ENCODE data around the gene OR1F1. TPM values are rescaled to one million over a fixed set of nuclear protein-coding genes. Genes with fewer than 3 reads are reported as not detected.

The OR1F1 gene
- total and polyA plus RNA-seq, 2 experiments from 2014 or later = 0.38 TPM; not detected in 1

DNA sequence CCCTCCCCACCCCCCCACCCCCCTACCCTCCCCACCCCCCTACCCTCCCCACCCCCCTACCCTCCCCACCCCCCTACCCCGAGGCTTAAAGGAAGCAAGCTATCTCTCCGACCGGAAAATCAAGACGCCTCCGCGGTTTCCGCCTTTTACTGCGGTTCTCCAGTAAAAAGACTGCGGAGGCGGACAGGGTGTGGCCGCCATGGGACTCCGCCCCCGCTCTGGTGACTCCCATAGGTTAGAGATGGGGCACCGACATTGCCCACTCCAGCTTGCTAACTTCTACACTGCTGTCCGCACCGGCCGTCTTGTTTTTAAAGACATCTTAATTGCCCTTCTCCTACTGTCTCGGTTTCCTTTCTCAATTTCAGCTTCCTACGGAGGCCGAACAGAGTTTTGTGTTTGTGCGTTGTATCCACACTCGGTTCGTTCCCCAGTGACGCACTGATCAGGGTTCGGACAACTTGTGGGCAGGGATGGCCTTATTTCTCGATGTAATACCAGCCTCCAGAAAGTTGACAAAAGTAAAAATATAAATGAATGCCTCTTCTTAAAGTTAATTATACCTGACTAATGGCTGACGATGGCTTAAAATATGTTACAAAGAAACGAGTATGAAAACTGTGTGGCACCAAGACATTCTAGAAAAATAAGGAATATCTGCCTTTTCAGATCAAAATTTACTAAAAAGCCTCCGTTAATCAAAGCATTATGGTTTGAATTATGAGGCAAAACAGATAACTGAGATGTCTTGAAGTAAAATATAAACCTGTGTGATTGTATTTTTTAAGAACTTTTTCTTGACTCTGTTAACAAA, 48.1 kb downstream of the OR1F1 start:
- TF ChIP-seq, protein P1, sequence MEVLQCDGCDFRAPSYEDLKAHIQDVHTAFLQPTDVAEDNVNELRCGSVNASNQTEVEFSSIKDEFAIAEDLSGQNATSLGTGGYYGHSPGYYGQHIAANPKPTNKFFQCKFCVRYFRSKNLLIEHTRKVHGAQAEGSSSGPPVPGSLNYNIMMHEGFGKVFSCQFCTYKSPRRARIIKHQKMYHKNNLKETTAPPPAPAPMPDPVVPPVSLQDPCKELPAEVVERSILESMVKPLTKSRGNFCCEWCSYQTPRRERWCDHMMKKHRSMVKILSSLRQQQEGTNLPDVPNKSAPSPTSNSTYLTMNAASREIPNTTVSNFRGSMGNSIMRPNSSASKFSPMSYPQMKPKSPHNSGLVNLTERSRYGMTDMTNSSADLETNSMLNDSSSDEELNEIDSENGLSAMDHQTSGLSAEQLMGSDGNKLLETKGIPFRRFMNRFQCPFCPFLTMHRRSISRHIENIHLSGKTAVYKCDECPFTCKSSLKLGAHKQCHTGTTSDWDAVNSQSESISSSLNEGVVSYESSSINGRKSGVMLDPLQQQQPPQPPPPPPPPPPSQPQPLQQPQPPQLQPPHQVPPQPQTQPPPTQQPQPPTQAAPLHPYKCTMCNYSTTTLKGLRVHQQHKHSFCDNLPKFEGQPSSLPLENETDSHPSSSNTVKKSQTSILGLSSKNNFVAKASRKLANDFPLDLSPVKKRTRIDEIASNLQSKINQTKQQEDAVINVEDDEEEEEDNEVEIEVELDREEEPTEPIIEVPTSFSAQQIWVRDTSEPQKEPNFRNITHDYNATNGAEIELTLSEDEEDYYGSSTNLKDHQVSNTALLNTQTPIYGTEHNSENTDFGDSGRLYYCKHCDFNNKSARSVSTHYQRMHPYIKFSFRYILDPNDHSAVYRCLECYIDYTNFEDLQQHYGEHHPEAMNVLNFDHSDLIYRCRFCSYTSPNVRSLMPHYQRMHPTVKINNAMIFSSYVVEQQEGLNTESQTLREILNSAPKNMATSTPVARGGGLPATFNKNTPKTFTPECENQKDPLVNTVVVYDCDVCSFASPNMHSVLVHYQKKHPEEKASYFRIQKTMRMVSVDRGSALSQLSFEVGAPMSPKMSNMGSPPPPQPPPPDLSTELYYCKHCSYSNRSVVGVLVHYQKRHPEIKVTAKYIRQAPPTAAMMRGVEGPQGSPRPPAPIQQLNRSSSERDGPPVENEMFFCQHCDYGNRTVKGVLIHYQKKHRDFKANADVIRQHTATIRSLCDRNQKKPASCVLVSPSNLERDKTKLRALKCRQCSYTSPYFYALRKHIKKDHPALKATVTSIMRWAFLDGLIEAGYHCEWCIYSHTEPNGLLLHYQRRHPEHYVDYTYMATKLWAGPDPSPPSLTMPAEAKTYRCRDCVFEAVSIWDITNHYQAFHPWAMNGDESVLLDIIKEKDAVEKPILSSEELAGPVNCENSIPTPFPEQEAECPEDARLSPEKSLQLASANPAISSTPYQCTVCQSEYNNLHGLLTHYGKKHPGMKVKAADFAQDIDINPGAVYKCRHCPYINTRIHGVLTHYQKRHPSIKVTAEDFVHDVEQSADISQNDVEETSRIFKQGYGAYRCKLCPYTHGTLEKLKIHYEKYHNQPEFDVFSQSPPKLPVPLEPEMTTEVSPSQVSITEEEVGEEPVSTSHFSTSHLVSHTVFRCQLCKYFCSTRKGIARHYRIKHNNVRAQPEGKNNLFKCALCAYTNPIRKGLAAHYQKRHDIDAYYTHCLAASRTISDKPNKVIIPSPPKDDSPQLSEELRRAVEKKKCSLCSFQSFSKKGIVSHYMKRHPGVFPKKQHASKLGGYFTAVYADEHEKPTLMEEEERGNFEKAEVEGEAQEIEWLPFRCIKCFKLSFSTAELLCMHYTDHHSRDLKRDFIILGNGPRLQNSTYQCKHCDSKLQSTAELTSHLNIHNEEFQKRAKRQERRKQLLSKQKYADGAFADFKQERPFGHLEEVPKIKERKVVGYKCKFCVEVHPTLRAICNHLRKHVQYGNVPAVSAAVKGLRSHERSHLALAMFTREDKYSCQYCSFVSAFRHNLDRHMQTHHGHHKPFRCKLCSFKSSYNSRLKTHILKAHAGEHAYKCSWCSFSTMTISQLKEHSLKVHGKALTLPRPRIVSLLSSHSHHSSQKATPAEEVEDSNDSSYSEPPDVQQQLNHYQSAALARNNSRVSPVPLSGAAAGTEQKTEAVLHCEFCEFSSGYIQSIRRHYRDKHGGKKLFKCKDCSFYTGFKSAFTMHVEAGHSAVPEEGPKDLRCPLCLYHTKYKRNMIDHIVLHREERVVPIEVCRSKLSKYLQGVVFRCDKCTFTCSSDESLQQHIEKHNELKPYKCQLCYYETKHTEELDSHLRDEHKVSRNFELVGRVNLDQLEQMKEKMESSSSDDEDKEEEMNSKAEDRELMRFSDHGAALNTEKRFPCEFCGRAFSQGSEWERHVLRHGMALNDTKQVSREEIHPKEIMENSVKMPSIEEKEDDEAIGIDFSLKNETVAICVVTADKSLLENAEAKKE (CRISPR knock-in tag; IDR thresholded peaks at IDR 0.05) = no peak
- TF ChIP-seq REST (IDR thresholded peaks at IDR 0.05; ENCODE audit: unreplicated experiment) = no peak
- TF ChIP-seq CREB1 (CRISPR knock-in tag; IDR thresholded peaks at IDR 0.05; ENCODE audit: low read depth) = no peak
- no peak for TF ChIP-seq POLR2AphosphoS5 (IDR thresholded peaks at IDR 0.05; ENCODE audit: low read depth)
- TF ChIP-seq CTCF (conservative IDR thresholded peaks at IDR 0.05; ENCODE audit: low read depth in 2 of 2) = no peak
- no peak for TF ChIP-seq JUNB (IDR thresholded peaks at IDR 0.05; ENCODE audit: unreplicated experiment)
- no peak for TF ChIP-seq ZNF331 (CRISPR knock-in tag; IDR thresholded peaks at IDR 0.05; ENCODE audit: low read depth)
- TF ChIP-seq EZH2 (IDR thresholded peaks at IDR 0.05; ENCODE audit: low read depth, unreplicated experiment) = no peak
- no peak for TF ChIP-seq NANOG (IDR thresholded peaks at IDR 0.05; ENCODE audit: borderline replicate concordance)
- TF ChIP-seq STAT1 (IDR thresholded peaks at IDR 0.05; ENCODE audit: unreplicated experiment) = no peak
- TF ChIP-seq ZNF114 (CRISPR knock-in tag; IDR thresholded peaks at IDR 0.05) = no peak
- TF ChIP-seq, protein P2, sequence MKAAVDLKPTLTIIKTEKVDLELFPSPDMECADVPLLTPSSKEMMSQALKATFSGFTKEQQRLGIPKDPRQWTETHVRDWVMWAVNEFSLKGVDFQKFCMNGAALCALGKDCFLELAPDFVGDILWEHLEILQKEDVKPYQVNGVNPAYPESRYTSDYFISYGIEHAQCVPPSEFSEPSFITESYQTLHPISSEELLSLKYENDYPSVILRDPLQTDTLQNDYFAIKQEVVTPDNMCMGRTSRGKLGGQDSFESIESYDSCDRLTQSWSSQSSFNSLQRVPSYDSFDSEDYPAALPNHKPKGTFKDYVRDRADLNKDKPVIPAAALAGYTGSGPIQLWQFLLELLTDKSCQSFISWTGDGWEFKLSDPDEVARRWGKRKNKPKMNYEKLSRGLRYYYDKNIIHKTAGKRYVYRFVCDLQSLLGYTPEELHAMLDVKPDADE (IDR thresholded peaks at IDR 0.05) = no peak
- TF ChIP-seq EZH2phosphoT487 (IDR thresholded peaks at IDR 0.05; ENCODE audit: unreplicated experiment) = no peak
- Histone ChIP-seq H2AFZ (no peak overlapping the region), H3F3A (replicated peaks; ENCODE audit: low read depth) (peaks cover 10% of the 10 kb centered on the region), H3K4me1 (ENCODE audit: insufficient read depth) (no peaks in the 10 kb centered on the region), H3K4me3 (no peak overlapping the region), H3K27me3 (ENCODE audit: insufficient read depth) (no peaks in the 10 kb centered on the region), H3K36me3 (ENCODE audit: insufficient read depth) (peaks cover 17% of the 10 kb centered on the region), H3K79me2 (replicated peaks; ENCODE audit: insufficient read depth) (no peaks in the 10 kb centered on the region; the same call in 1 of the 2 replicates), H3K4me2 (0 out of 2 replicates have a peak overlapping the region, but pooled peaks have one; percentile 26), H4K20me1 (replicated peaks; ENCODE audit: insufficient read depth) (no peaks in the 10 kb centered on the region), H3K9me2 (ENCODE audit: insufficient read depth) (peaks cover 10% of the 10 kb centered on the region; the same call in 1 of the 2 replicates), H3K27ac (ENCODE audit: low read depth) (peak overlapping the region; percentile 47; the same call in 1 of the 2 replicates)
- peaks cover 8% of the 10 kb centered on the region for H3K4me1 Mint-ChIP-seq
- H3K27me3 Mint-ChIP-seq (ENCODE audit: insufficient read depth, low read depth, poor library complexity) = peaks cover 12% of the 10 kb centered on the region
- peak overlapping the region; percentile 67 for H3K4me3 Mint-ChIP-seq
- peaks cover 49% of the 10 kb centered on the region for H3K9me3 Mint-ChIP-seq
- no peak for ATAC-seq
- no peak overlapping the region for H3K27ac Mint-ChIP-seq
- DNase-seq (ENCODE audit: low spot score) = peak; percentile 72
- peaks cover 40% of the 10 kb centered on the region for H3K36me3 Mint-ChIP-seq (ENCODE audit: low read depth)
